BLaER1 treated with 17β-estradiol and CSF1 and Interleukin-3, amounts not matched to agents 10 nM and 100 nM (cell line): Measurements from ENCODE around the gene CKB.

Experiments
- H3K27ac ChIP-seq, 11 experiments: shearing (Covaris generic); formaldehyde crosslinking; 2 replicates each; pipeline ENCODE4 v1.8.1; 2022
- H3K27me3 ChIP-seq, 11 experiments: shearing (Covaris generic); formaldehyde crosslinking; 2 replicates each; pipeline ENCODE4 v1.8.1; 2022
- H3K36me3 ChIP-seq, 11 experiments: shearing (Covaris generic); formaldehyde crosslinking; 2 replicates each; pipeline ENCODE4 v1.8.1; 2022
- H3K4me1 ChIP-seq, 10 experiments: shearing (Covaris generic); formaldehyde crosslinking; 2 replicates each; pipeline ENCODE4 v1.8.1; 2022
- H3K4me2 ChIP-seq, 11 experiments: shearing (Covaris generic); formaldehyde crosslinking; 2 replicates each; pipeline ENCODE4 v1.8.1; 2022
- H3K4me3 ChIP-seq, 10 experiments: shearing (Covaris generic); formaldehyde crosslinking; 2 replicates each; pipeline ENCODE4 v1.8.1; 2022
- H3K9ac ChIP-seq, 11 experiments: shearing (Covaris generic); formaldehyde crosslinking; 2 replicates each; pipeline ENCODE4 v1.8.1; 2022
- H3K9me3 ChIP-seq, 11 experiments: shearing (Covaris generic); formaldehyde crosslinking; replicated peaks in 1 of 11; 2 replicates each; pipeline ENCODE4 v1.8.1; 2022
- H4K20me1 ChIP-seq, 11 experiments: shearing (Covaris generic); formaldehyde crosslinking; 2 replicates each; pipeline ENCODE4 v1.8.1; 2022
- Cebpa-rat ChIP-seq, 11 experiments: shearing (Covaris generic); IDR thresholded peaks; 2 replicates each; pipeline ENCODE4 v1.8.1; 2022

CKB gene

GRCh38 chr14:103522649-103523574 lies at the start of gene CKB:
Gene CKB (minus strand): TSS chr14:103522830. CDS start chr14:103522493, 337 bp downstream.
- Histone ChIP-seq H3K4me1 (peaks cover 52 to 74% (median 63%) of the 10 kb centered on the region in 10 experiments), H4K20me1 (peaks cover 0 to 78% (median 22%) of the 10 kb centered on the region in 11 experiments; a peak in 17 of 22 replicates), H3K36me3 (no peaks in the 10 kb centered on the region), H3K4me2 (peak within 1 kb of the TSS; percentile 79 to 90 (median 86)), H3K9me3 (0 out of 22 replicates have a peak, but pooled peaks cover 0 to 9% (median 0%) of the 10 kb centered on the region in 11 experiments), H3K27ac (peak within 1 kb of the TSS in 6 of 11 experiments; percentile 17 to 67 (median 46); a peak in 5 of 22 replicates), H3K4me3 (peak within 1 kb of the TSS; percentile 51 to 69 (median 60)), H3K9ac (peak within 1 kb of the TSS; percentile 45 to 76 (median 67); a peak in 19 of 22 replicates), H3K27me3 (peaks cover 29 to 57% (median 45%) of the 10 kb centered on the region in 11 experiments)
- TF ChIP-seq Cebpa-rat (IDR thresholded peaks at IDR 0.05) = no peak

GRCh38 chr14:103569408-103569807 lies 46.8 kb upstream of the CKB start:
- H3K4me3 ChIP-seq = no peak overlapping the region
- TF ChIP-seq Cebpa-rat (IDR thresholded peaks at IDR 0.05) = no peak
- peaks cover 23 to 36% (median 28%) of the 10 kb centered on the region in 11 experiments for H3K36me3 ChIP-seq
- H3K9ac ChIP-seq = peak overlapping the region in 3 of 11 experiments; percentile 2 to 24 (median 2); a peak in 2 of 22 replicates
- no peak overlapping the region for H3K27ac ChIP-seq
- H4K20me1 ChIP-seq = peaks cover 34 to 94% (median 71%) of the 10 kb centered on the region in 11 experiments; a peak in 20 of 22 replicates
- H3K9me3 ChIP-seq = no peaks in the 10 kb centered on the region
- H3K4me1 ChIP-seq = peaks cover 19 to 54% (median 39%) of the 10 kb centered on the region in 10 experiments
- H3K4me2 ChIP-seq = 0 out of 22 replicates have a peak overlapping the region, but pooled peaks of 1 of the 11 experiments have one; percentile 17
- H3K27me3 ChIP-seq = no peaks in the 10 kb centered on the region

GRCh38 chr14:103568952-103569351 lies 46.3 kb upstream of the CKB start:
- Histone ChIP-seq H3K9ac (peak overlapping the region in 3 of 11 experiments; percentile 2 to 32 (median 2); a peak in 3 of 22 replicates), H3K36me3 (peaks cover 18 to 31% (median 23%) of the 10 kb centered on the region in 11 experiments), H3K4me2 (0 out of 22 replicates have a peak overlapping the region, but pooled peaks of 1 of the 11 experiments have one; percentile 17), H3K27me3 (no peaks in the 10 kb centered on the region), H3K4me1 (peaks cover 24 to 59% (median 44%) of the 10 kb centered on the region in 10 experiments), H4K20me1 (peaks cover 34 to 94% (median 75%) of the 10 kb centered on the region in 11 experiments; a peak in 20 of 22 replicates), H3K9me3 (no peaks in the 10 kb centered on the region), H3K4me3 (no peak overlapping the region), H3K27ac (no peak overlapping the region)
- TF ChIP-seq Cebpa-rat (IDR thresholded peaks at IDR 0.05) = no peak

- Histone ChIP-seq H3K27me3 (no peaks in the 10 kb centered on the region), H3K4me1 (peaks cover 50 to 70% (median 60%) of the 10 kb centered on the region in 10 experiments), H3K36me3 (peaks cover 15 to 29% (median 25%) of the 10 kb centered on the region in 11 experiments), H4K20me1 (peaks cover 47 to 93% (median 69%) of the 10 kb centered on the region in 11 experiments; a peak in 21 of 22 replicates), H3K9ac (peak overlapping the region; percentile 88 to 98 (median 95)), H3K4me3 (peak overlapping the region; percentile 87 to 100 (median 98)), H3K9me3 (no peaks in the 10 kb centered on the region), H3K27ac (peak overlapping the region in 2 of 11 experiments; percentile 96 to 98; a peak in 1 of 22 replicates), H3K4me2 (peak overlapping the region; percentile 87 to 97 (median 94))
- TF ChIP-seq Cebpa-rat (IDR thresholded peaks at IDR 0.05) = no peak
These were observed 41.3 kb upstream of the CKB start for GRCh38 chr14:103563844-103564505.

- Histone ChIP-seq H3K9ac (peak overlapping the region; percentile 88 to 98 (median 95)), H3K36me3 (peaks cover 23 to 37% (median 32%) of the 10 kb centered on the region in 11 experiments), H3K27ac (peak overlapping the region; percentile 93 to 99 (median 97)), H3K27me3 (no peaks in the 10 kb centered on the region), H3K4me1 (peaks cover 55 to 74% (median 66%) of the 10 kb centered on the region in 10 experiments), H3K4me2 (peak overlapping the region; percentile 87 to 97 (median 94)), H3K9me3 (no peaks in the 10 kb centered on the region), H4K20me1 (peaks cover 52 to 94% (median 70%) of the 10 kb centered on the region in 11 experiments), H3K4me3 (peak overlapping the region; percentile 87 to 100 (median 98))
- no peak for TF ChIP-seq Cebpa-rat (IDR thresholded peaks at IDR 0.05)
These were observed 40.6 kb upstream of the CKB start for GRCh38 chr14:103563226-103563620.

- H3K4me2 ChIP-seq = peak within 1 kb of the TSS; percentile 92 to 97 (median 95)
- peak within 1 kb of the TSS; percentile 88 to 98 (median 95) for H3K9ac ChIP-seq
- H3K4me3 ChIP-seq = peak within 1 kb of the TSS; percentile 87 to 100 (median 98)
- peak within 1 kb of the TSS; percentile 93 to 99 (median 97) for H3K27ac ChIP-seq
- H3K4me1 ChIP-seq = peaks cover 55 to 74% (median 66%) of the 10 kb centered on the region in 10 experiments
- peaks cover 27 to 43% (median 38%) of the 10 kb centered on the region in 11 experiments for H3K36me3 ChIP-seq
- H3K27me3 ChIP-seq = no peaks in the 10 kb centered on the region
- TF ChIP-seq Cebpa-rat (IDR thresholded peaks at IDR 0.05) = no peak
- no peaks in the 10 kb centered on the region for H3K9me3 ChIP-seq
- H4K20me1 ChIP-seq = peaks cover 55 to 94% (median 70%) of the 10 kb centered on the region in 11 experiments
These were observed 40.0 kb upstream of the CKB start, which contains the start of the genes BAG5 and COA8 for GRCh38 chr14:103562429-103563225. Gene BAG5 (minus strand): TSS chr14:103562657. CDS start chr14:103561164, 1,493 bp downstream. Gene COA8 (plus strand): TSS chr14:103562960. CDS start chr14:103563002, 42 bp downstream.

GRCh38 chr14:103562179-103562428 lies 39.5 kb upstream of the CKB start:
- peak overlapping the region; percentile 84 to 97 (median 94) for H3K4me2 ChIP-seq
- peaks cover 52 to 75% (median 66%) of the 10 kb centered on the region in 10 experiments for H3K4me1 ChIP-seq
- H3K27ac ChIP-seq = peak overlapping the region; percentile 93 to 99 (median 97)
- no peaks in the 10 kb centered on the region for H3K9me3 ChIP-seq
- H3K36me3 ChIP-seq = peaks cover 27 to 48% (median 40%) of the 10 kb centered on the region in 11 experiments
- TF ChIP-seq Cebpa-rat (IDR thresholded peaks at IDR 0.05) = no peak
- H3K4me3 ChIP-seq = peak overlapping the region; percentile 87 to 100 (median 98)
- H3K9ac ChIP-seq = peak overlapping the region; percentile 88 to 98 (median 95)
- peaks cover 57 to 94% (median 70%) of the 10 kb centered on the region in 11 experiments for H4K20me1 ChIP-seq
- H3K27me3 ChIP-seq = no peaks in the 10 kb centered on the region
